LoVo (cell line): Measurements from ENCODE around the gene GAN.

Experiments
- DNase-seq: peaks from one replicate; pipeline ENCODE4 v3.0.0-alpha.2; 2016; ENCODE audit warnings: low spot score

Gene GAN

GRCh38 chr16:81314603-81315270 lies at the start of gene GAN:
TSS of gene GAN (plus strand) at chr16:81314962. CDS start at chr16:81315114, 152 bp downstream.
- peak; percentile 96 for DNase-seq

- DNase-seq = no peak
Measured at GRCh38 chr16:81265052-81265451, 49.7 kb upstream of the GAN start.

- DNase-seq = peak; percentile 20
Measured at GRCh38 chr16:81265658-81266451, 48.9 kb upstream of the GAN start.

GRCh38 chr16:81266680-81267095 lies 48.1 kb upstream of the GAN start:
- DNase-seq = peak; percentile 70

GRCh38 chr16:81268509-81268908 lies 46.3 kb upstream of the GAN start:
- no peak for DNase-seq

- DNase-seq = no peak
Measured at GRCh38 chr16:81273223-81273950, 41.4 kb upstream of the GAN start.

GRCh38 chr16:81275064-81275532 lies 39.7 kb upstream of the GAN start:
- DNase-seq = peak; percentile 32

- peak; percentile 56 for DNase-seq
Measured at GRCh38 chr16:81275795-81276194, 39.0 kb upstream of the GAN start.

GRCh38 chr16:81276323-81276722 lies 38.4 kb upstream of the GAN start:
- DNase-seq = no peak

- DNase-seq = peak; percentile 58
Measured at GRCh38 chr16:81277541-81278080, 37.2 kb upstream of the GAN start.

- no peak for DNase-seq
Measured at GRCh38 chr16:81278526-81278925, 36.2 kb upstream of the GAN start.

- no peak for DNase-seq
Measured at GRCh38 chr16:81279392-81279791, 35.4 kb upstream of the GAN start.

GRCh38 chr16:81280393-81280792 lies 34.4 kb upstream of the GAN start:
- DNase-seq = no peak

- DNase-seq = no peak
Measured at GRCh38 chr16:81283044-81283443, 31.7 kb upstream of the GAN start.

GRCh38 chr16:81284995-81285600 lies 29.7 kb upstream of the GAN start:
- no peak for DNase-seq

GRCh38 chr16:81286190-81286589 lies 28.6 kb upstream of the GAN start:
- DNase-seq = no peak

GRCh38 chr16:81291117-81291516 lies 23.6 kb upstream of the GAN start:
- DNase-seq = no peak

GRCh38 chr16:81292936-81293335 lies 21.8 kb upstream of the GAN start:
- no peak for DNase-seq

GRCh38 chr16:81293909-81294802 lies 20.6 kb upstream of the GAN start:
- peak; percentile 65 for DNase-seq

GRCh38 chr16:81296631-81297030 lies 18.1 kb upstream of the GAN start:
- no peak for DNase-seq

- DNase-seq = no peak
Measured at GRCh38 chr16:81307770-81308169, 7.0 kb upstream of the GAN start.
